Activated T-cell treated with anti-CD3 and anti-CD28 coated beads for 4 hours (primary cell): ENCODE results near the gene PLCL1.

Experiments used
- DNase-seq: peaks from one replicate; pipeline ENCODE4 v3.0.0-alpha.2; 2020

PLCL1 gene

DNA sequence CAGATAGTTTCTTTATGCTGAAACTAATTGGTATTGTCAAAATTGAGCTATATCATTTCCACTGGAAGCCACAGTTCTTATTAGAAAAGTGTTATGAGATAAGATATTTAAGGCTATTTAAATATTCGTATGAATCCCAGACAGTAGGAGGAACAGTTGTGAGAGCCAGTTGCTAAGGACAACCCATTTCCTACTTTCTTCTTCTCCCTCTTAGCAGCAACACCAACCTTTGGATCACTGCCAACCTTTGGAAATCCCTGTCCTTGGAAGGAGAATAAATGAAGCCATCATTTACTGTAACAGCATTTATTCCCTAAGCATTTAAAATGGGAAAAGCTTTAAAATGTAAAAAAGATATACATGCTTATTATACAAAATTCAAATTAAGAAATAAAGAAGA lies 85.8 kb downstream of the PLCL1 start:
- DNase-seq: no peak

DNA sequence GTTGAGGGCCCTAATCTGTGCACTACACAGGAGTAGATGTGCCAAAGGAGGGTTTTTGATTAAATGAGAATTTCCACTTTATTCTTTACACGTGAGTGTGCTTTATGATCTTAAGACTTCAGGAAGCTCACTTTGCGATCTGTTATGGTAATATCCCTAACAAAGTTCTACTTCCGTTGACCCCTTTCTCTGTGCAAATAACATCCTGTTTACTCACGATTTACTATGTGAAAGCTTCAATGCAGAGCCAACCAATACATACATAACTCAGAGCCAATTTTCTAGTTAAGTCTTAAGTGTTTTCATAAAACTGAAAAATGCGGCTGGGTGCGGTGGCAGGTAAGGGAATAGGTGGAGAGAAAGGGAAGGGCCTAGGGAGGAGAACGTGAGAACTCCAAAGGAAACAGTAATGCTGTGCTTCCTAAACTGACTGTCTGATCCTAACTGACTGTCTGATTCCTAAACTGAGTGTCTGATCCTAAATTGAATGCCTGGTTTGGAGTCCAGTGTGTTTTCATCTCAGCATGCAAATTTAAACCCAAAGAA lies 87.6 kb downstream of the PLCL1 start:
- no peak for DNase-seq

DNA sequence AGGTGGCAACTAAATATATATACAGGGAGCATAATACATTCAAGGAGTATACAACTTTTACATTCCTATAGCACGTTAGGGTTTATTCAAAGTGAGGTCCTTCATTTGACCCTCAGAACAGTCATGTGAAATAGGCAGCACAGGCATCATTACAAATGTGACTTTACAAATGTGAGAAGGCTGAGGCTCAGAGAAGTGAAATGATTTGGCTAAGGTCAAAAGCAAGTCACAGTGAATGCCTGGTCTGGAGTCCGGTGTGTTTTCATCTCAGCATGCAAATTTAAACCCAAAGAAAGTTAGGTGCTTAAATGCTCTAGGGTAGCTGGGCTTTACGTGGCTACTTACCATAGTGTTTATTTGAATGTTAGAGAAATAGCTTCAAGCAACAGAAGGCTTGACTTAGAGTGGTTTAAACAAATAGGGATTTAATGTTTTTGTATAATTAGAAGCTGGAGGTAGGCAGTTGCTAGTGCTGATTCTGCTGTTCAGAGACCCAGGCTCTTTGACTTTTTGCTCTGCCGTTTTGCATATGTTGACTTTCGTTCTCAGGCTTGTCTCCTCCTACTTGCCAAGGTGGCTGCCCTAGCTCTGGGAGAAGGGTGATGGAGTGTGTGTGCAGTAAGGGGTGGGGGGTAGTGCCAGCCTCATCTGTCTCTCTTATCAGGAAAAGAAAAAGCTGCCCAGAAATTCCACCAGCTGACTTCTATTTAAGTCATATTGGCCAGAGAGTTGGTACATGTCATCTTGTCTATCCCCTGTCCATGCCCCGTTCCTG lies 89.2 kb downstream of the PLCL1 start:
- DNase-seq: no peak

DNA sequence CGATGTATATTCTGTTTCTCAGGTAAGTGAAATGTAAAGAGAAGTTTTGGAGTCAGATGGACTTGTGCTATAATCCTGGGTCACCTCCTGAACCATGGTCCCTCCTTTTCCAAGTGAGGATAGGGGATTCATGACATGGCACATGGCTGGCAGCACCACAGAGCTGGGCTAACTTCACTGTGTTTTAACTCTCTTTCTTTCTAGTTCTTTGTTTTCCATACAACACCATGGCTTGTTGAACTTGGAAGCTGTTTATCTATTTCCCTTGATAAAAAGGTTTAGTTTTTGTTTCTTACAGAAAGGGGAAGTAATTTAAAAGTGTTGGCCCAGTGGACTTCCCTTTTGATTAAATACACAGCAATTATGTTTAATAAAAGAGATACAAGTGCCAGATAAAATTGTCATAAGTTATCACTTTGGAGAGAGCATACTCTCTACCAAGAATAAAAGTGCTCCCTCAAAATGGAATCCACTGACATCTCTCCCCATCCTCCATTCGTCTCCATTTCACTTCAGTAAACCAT lies 90.4 kb downstream of the PLCL1 start:
- DNase-seq: no peak

DNA sequence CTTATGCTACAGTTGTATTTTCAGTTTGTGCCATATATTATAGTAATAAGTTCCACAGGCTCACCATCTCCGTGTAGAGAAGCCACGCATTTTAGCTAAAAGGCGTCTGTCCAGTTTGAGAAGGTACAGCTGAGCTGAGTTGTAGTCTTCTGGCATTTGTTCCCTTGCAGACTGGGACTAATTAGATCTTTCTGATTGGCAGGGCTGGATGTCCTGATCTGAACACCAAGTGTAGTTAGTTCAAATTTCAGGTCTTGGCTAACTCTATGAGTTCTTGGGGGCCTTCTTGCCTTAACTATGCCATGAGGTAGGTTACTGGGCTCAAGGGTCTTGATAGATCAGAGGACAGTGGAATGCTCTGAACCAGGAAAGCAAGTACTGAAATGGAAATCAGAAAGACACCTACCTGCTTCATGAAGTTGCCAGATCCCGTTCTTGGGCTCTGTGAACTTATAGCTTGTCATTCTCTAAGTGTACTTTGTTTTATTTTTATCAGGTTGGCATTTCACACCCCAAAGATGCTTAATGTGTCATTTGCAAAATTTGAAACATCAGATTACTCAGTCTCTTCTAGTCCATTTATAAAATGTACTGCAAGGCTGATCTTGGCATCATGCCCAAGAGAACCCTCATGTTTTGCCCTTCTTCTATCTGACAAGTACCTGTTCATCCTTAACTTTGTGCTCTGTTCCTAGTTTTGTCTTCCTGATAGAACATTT lies 93.7 kb downstream of the PLCL1 start:
- DNase-seq: no peak

DNA sequence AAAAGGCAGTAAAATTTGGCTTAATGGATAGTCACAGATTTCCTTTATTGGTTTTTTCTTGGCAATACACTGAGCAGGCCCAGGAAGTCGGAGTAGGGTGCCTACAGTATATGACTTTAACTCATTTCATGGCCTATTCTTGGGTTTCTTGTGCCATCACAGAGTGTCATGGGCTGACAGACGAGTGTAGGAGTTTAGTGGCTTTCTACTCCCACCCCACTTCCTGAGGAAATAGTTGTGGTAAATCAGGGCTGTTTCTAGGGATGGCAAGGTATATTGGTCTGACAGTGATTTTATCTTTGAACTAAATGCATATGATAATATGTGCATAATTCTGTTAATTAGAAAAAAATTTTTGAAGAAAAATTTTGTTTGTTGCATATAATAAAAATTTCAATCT lies 100.1 kb downstream of the PLCL1 start:
- DNase-seq: peak; percentile 9

DNA sequence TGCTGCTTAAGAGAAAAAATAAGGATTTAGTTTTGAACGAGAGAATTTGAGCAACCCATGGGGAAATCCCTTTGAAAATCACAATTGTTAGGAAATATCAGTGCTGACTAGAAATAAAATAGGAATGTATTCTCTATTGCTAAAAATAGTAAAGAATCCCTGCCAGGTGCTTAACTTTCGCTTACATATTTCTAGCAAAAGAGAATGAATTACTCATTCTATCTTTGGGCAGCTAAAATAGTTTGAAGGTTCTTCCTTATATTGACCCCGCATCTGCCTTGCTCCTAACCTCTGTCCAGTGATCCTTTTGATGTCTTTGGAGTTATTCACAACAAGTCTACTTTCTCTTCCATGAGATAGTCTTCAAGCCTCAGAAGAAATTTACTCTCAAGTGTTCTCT lies 103.8 kb downstream of the PLCL1 start:
- DNase-seq: no peak

DNA sequence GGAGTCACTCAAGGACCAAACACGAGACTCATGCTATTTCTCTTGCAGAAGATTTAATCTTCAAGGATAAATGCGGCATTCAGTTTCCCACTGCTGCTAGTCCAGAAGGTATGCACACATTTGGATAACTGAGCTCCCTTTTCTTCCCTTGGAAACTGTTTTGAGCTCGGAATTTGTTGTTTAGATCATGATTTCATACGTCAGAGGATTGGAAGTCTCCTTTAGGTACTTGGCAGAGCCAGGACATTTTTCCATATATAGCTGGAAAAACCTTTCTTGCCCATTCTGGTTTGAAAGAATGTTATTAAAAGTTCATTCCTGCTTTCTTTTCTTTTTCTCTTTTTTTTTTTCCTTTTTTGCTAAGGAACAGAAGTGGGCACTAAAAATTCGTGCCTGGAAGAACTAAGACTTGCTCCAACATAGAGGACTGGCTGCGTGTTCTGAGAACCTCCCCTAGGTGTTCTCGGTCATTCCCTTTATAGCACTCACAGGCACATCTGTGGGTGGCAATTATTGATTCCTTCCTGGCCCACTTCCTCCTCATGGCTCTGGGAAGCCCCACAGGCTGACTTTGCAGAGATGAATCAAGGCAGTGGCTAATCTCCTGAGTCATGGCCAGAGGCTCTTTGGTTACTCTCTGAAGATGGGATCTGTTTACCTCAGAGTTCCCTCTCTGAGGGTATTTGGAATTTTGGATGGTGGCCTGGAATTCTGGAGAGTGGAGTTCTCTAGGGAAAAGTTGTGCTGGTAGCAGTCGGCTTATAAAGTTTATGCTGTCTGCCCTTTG lies 104.8 kb downstream of the PLCL1 start:
- DNase-seq: no peak

DNA sequence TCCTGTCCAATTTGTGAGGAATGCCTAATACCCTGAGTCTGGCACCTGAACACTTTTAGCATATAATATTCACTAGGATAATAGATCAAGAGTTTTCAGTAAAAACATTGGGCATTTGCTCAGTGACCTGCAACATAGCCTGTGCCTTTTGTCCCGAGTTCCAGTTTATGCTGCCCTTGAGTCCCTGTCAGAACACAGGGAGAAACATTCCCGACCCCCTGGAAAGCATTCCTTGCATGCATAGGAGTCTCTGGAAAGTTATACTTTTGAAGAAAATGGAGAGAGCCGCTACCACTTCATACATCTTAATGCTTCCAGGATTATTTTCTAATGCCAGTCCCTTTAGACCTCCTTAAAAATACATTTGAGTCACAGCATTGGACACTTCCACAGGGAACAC lies 107.3 kb downstream of the PLCL1 start:
- DNase-seq: no peak

DNA sequence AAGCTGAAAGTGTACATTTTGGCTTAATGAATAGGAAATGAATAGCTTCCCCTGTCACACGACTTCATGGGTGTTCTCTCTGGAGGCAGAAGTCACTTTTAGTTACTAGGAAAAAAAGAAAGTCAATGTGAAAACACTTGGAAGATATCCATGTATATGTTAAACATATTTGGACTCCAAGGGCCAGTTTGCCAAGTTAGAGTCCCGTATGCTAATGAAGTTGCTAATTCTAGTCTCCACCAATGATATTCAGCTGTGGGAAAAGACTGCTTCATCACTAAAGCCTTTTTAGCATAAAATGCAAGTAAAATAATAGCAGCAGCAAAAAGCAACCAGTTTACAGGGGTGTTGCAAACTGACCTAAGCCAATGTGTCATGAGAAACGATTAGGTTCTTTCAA lies 108.7 kb downstream of the PLCL1 start:
- no peak for DNase-seq

DNA sequence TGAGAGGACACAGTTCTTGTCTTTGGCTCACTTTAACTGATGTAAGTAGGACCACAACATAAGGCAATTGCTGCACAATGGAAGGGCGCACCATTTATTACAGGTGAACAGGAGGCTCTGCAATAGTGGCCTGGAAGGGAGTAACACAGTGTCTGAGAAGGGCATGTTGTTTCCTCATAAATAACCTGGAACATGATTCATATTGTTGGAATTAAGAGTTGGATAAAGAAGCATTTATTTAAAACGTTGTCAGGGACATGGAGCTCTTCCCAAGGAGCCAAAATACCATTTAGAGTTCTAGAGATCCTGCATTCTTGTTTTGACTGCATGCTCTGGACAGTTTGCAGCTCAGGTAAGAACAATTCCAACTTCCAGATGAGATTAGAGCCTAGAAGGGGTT lies 110.4 kb downstream of the PLCL1 start:
- no peak for DNase-seq

DNA sequence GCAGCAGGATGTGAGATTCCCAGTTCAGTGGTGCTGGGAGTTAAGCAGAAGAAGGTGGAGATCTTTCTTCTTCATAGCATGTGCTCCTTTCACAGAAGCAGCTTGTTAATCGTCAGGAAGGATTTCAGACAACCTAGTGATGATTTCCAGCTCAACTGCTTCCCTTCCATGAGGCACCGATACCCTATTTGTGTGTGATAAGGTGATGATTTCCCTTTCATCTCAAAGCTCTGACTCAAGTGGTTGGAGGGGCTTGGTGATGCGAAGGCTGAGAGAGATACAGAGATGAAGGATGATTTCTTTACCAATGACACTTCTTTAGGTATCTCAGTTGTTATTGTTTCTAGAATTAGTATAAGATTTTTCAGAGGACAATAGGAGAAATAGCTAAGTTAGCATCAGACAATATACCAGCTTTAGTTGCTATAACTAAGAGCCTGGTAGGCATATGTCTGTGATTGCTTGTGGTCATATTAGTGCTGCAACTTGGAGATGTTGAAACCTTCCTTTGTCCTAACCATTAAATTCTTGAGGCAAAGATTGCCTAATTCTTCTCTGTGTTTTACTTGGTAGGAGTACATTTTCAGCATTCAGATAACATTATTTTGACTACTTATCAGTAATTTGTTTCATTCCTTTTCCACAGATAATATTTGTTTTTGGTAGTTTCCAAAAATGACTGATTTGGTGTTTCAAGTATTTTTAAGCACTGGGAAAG lies 111.3 kb downstream of the PLCL1 start:
- no peak for DNase-seq

DNA sequence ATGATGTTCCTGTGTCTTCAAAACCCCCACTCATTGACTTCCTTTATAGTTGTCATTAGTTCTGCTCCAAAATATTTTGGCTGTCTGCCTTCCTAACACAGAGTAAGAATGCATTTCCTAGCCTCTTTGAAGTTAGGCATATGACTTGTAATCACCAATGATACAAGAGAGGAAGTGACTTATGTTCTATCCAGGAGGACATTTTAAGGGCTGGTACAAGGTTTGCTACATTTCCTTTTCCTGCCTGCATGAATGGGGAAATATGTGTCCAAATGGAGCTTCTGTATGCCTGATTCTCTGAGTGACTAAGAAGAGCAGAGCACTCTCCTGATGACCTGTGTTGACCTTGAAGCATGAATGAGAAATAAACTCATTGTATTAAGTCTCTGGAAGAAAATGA lies 115.1 kb downstream of the PLCL1 start:
- DNase-seq: no peak

DNA sequence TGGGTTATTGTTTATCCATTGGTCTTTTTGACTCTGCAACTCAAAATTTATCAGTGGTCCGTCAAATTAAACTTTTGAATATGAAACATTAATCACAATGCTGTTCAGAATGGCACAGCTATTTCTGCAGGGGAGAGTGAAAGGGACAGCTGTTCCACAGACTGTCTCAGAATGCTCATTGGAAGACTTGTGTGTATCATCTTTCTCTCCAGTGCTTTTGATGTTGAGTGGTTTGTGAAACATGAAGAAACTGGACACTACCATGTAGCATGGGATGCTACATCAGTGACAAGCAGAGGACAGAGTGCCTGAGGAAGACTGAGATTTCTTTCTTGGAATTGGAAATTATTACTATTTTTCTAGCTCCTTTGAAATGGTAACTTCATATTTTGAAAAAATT lies 115.7 kb downstream of the PLCL1 start:
- no peak for DNase-seq

DNA sequence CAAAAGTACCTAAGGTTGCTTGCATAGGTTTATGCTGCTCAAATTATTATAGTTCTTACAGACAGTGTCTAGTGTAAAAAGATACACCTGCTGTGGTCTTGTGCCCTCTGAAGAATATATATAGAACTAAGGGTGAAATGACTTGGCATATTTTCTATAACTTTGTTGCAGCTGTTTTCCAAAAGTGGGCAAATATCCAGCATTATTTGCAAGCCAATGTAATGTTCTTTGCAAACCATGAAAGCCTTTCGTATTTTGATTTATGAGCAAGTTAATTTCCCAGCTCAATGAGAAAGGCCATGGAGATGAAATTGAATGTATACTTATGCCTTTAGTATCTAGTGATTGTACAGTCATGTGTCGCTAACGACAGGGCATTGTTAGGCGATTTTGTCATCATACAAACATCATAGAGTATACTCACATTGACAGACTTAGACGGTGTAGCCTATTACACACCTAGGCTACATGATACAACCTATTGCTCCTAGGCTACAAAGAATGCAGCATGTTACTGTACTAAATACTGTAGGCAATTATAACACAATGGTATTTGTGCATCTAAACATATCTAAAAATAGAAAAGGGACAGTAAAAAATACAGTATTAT lies 116.3 kb downstream of the PLCL1 start:
- DNase-seq: no peak

DNA sequence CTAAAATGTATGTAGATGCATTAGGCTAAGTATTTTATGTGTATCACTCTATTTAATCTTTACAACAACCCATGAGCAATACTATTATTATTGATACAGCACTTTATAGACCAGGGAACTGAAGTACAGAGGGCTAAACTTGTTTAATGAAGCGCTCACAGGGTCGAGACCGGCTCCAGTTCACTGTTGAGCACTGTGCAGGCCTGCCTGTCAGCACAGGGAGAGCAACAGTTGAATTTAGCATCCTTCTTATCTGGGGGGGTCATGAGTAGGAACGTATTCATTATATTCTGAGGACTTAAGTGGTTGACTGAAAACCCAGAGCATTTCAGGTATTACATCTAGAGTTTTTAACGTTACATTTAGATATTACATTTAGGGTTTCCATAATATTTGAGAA lies 120.1 kb downstream of the PLCL1 start:
- DNase-seq: no peak

DNA sequence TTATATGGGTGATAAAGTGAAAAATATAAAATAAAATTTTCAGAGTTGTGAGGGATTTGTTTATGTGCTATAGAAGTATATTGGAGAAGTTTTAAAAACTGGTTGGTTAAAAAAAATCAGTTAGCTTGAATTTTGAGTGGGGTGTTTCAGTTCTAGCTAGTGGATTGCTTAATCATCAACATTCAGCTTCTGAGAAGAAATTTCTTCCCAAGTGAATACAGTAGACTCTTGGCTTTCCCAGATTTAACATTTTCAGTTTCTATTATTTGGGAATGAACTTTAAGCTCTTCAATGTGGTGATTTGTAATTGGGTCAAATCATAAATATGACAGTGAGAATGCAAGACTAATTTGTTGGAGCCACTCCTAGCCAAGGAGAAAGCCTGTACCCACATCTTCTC lies 120.8 kb downstream of the PLCL1 start:
- DNase-seq: no peak

DNA sequence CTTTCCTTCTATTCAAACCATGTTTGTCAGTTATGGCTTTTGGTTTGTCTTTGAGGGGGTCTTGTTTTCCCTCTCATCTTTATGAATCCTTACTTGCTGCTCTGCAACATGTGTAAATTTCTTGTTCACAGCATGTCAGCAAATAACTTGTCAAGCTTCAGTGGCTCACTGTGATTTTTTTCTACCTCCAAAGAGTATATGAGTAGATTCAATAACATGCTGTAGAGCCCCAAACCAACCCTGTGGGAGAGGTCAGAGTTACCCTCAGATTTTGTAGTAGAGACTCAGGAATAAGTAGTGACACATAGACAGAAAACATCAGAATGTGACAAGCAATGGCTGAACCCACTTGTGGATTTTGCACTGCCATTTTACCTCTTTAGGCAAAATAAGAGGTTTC lies 121.6 kb downstream of the PLCL1 start:
- no peak for DNase-seq

DNA sequence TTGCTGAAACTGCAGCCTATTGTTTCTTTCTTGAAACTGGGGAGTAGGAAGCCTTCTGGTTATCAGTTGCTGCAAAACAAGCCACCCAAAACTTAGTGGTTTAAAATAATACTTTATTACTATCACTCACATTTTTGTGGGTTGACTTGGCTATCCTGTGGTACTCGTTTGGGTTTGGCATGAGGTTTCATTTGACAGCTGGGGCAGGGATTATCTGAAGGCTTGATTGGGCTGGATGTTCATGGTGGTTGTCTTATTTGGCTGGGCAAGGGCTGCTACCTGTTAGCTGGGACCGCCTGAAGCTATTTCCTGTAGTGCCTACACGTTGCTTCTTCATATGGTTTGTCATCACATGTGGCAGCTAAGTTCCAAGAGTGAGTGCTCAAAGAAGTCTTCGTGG lies 122.3 kb downstream of the PLCL1 start:
- no peak for DNase-seq

DNA sequence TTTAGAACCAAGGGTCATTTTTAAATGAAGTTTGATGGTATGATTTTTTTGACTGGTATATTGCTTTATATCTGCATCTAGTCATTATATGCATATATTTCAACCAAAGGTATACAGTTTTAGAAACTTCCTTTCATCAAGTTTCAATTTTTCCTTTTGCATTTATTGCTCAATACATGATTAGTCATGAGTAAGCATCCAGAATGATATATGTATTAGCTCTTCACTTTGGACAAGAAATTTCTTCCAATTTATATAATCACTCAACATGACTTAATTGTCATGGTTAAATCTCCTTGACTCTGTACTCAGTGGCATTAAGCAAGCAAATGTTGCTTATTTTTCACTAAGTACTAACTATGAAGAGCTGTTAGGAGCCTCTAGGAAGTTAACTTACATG lies 123.6 kb downstream of the PLCL1 start:
- DNase-seq: no peak

DNA sequence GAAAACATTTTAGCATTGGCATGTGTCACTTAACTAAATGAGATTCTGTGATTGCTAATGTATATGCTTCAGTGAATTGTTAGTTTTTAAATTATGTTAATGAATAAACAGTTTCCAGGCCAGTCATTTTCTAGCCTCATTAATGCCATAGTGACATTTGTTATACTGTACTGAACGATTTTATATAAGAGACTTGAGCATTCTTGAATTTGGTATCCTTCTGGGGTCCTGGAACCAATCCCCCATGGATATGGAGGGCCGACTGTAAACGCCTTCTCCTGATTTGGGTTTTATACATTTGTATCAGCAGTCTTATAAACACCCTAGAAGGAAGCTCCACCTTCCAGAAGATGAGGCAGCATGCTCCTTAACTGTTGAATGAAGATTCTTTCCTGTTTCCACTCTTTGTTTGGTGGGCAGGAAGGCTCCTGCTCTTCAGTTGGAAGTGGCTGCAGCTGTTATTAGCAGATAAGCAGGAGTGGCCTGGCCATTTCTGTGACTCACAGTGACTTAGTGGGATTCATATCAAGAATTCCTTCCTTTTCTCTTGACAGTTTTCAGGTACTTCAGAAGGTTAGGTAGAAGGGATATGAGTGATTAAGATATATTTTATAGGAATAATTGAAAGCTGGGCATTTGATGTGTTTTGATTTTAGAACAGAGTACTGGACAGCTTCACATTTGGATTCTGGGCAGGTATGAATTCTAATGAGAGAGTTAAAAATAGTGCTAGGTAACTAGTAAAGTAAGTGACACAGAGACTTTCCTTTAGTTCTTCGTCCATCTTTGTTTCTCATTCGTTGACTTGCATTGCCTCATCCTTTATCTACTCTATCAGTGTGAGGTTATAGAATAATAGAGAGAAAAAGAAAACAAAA lies 124.9 kb downstream of the PLCL1 start:
- DNase-seq: no peak
